GM18951 (cell line): ENCODE measurements around the gene ACSF3.
"Not testable (repeated sequence)": the region's sequence is repeated elsewhere in the genome, so short reads cannot be mapped to it uniquely, and the experiment has no call there.

Source experiments
- POLR2A ChIP-seq: IDR thresholded peaks from 4 replicates; pipeline ENCODE4 v1.6.1; 2011; ENCODE audit warnings: mild to moderate bottlenecking; ENCODE audit not compliant: insufficient read length, insufficient read depth; ENCODE audit errors: extremely low read depth
- in situ Hi-C: fragments of 300-500 bp; cut with MboI; formaldehyde crosslinking; loops from one replicate; pipeline ENCODE4 v1.12.0; 2022; ENCODE audit warnings: low sequenced_read_pairs, mixed read lengths, inconsistent platforms; ENCODE audit not compliant: unreplicated experiment

The ACSF3 gene

DNA sequence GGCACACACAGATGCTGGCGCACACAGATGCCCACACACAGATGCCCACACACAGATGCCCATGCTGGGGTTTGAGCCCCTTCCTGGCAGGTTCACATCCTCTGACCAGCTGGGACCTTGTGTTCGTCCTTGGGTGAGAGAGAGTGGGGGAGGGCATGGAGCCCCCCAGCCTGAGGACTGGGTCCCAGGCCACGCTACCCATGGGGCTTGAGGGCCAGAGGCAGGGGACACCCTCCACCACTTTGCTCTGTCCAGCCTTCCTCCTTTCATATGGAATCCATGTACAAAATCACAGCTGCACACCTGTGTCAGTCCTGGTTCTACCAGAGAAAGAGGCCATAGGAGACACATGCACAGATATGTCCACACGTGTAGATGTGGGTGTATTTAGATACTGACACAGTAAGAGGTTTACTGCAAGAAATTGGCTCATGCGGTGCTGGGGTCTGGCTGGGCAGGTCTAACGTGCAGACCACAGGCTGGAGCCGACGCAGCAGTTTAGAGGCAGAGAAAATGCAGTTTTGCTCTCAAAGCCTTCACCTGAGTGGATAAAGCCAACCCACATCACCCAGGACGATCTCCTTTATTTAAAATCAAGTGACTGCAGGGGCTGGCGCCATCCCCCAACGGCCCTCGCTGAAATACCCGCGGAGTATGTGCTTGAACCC lies 95.8 kb downstream of the ACSF3 start:
- in situ Hi-C loops: no loop called here
- no peak for TF ChIP-seq POLR2A

- no peak for TF ChIP-seq POLR2A
- in situ Hi-C loops: no loop called here
These were observed 96.7 kb downstream of the ACSF3 start for GRCh38 chr16:89190150-89190958.

DNA sequence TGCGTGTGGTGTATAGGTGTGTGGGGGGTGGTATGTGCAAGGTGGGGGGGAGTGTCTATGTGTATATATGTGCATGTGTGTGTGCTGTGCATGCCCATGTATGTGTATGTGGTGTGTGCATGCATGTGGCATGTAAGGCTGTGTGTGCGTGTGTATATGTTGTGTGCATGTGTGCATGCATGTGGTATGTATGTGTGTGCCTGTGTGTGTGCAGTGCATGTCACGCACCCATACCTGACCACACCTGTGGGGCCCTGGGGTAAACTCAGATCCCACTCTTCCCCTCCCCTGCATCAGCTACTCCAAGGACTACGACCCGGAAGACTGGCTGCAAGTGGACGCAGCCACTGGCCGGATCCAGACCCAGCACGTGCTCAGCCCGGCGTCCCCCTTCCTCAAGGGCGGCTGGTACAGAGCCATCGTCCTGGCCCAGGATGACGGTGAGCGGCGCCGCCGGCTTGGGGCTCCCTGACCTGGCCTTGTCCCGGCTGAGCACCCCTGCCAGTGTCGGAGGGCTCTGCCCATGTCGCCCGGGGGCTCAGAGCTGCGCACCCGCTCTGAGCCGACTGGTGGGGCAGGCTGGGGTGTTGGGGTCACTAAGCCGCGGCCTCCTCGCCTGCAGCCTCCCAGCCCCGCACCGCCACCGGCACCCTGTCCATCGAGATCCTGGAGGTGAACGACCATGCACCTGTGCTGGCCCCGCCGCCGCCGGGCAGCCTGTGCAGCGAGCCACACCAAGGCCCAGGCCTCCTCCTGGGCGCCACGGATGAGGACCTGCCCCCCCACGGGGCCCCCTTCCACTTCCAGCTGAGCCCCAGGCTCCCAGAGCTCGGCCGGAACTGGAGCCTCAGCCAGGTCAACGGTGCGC lies 97.6 kb downstream of the ACSF3 start:
- in situ Hi-C loops: no loop called here
- no peak for TF ChIP-seq POLR2A

DNA sequence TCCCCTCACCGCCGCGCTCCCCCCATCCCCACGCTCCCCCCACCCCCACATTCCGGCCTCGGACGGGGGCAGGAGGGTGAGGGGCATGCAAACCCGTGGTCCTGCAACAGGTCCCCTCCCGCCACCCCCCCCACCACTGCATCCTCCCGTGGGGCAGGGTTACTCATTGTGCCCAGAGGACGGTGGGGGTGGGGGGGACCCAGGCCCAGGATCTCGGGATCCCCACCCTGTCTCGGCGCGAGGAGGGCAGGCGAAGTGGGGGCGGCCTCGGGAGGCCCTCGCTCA lies 98.2 kb downstream of the ACSF3 start:
- in situ Hi-C loops: no loop called here

DNA sequence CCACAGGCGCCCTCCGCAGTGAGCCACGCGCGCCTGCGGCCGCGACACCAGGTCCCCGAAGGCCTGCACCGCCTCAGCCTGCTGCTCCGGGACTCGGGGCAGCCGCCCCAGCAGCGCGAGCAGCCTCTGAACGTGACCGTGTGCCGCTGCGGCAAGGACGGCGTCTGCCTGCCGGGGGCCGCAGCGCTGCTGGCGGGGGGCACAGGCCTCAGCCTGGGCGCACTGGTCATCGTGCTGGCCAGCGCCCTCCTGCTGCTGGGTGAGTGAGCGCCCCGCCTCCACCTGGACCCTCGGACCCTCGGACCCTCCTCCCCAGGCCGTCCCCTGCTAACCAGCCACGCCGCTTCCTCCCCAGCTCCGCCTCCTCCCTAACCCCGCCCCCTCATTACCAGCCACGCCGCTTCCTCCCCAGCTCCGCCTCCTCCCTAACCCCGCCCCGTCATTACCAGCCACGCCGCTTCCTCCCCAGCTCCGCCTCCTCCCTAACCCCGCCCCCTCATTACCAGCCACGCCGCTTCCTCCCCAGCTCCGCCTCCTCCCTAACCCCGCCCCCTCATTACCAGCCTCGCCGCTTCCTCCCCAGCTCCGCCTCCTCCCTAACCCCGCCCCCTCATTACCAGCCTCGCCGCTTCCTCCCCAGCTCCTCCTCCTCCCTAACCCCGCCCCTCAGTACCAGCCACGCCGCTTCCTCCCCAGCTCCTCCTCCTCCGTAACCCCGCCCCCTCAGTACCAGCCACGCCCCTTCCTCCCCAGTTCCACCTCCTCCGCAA lies 98.7 kb downstream of the ACSF3 start:
- in situ Hi-C loops: not testable (repeated sequence)

More for the DNA sequence above, 98.2 kb downstream of the ACSF3 start:
- no peak for TF ChIP-seq POLR2A

- in situ Hi-C loops: no loop called here
These were observed 99.4 kb downstream of the ACSF3 start for GRCh38 chr16:89192956-89193575.

GRCh38 chr16:89193576-89194293 lies 100.1 kb downstream of the ACSF3 start:
- in situ Hi-C loops: no loop called here

More at GRCh38 chr16:89192956-89193575, 99.4 kb downstream of the ACSF3 start:
- TF ChIP-seq POLR2A: no peak

DNA sequence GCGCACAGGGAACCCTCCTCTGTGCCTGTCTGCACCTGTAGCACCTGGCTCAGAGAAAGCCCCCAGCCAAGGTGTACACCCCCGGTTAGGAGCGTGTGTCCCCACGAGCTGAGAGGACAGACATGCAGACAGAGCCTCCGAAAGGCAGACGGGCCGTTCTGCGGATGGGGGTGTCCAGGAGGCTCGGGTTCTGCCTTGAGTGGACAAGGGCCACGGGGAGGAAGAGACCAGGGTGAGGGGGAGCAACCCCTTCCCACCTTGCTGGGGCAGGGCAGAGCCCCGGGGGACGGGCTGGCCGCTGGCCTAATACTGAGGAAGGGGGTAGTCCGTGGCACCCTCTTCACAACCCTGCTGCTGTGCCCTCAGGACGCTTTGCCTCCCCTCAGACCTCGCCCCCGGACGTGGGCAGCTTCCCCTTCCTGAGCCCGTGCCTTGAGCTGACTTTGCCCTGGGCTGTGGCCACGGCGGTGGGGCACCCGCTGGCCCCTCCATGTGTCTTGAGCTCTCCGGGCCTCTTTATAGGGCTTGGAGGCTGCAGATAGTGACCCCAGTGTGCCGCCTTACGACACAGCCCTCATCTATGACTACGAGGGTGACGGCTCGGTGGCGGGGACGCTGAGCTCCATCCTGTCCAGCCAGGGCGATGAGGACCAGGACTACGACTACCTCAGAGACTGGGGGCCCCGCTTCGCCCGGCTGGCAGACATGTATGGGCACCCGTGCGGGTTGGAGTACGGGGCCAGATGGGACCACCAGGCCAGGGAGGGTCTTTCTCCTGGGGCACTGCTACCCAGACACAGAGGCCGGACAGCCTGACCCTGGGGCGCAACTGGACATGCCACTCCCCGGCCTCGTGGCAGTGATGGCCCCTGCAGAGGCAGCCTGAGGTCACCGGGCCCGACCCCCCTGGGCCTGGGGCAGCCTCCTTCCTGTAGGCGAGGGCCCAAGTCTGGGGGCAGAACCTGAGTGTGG lies 101.0 kb downstream of the ACSF3 start:
- in situ Hi-C loops: no loop called here
- no peak for TF ChIP-seq POLR2A

More at GRCh38 chr16:89193576-89194293, 100.1 kb downstream of the ACSF3 start:
- TF ChIP-seq POLR2A: no peak

- in situ Hi-C loops: no loop called here
- no peak for TF ChIP-seq POLR2A
These were observed 102.0 kb downstream of the ACSF3 start for GRCh38 chr16:89195521-89196171.

DNA sequence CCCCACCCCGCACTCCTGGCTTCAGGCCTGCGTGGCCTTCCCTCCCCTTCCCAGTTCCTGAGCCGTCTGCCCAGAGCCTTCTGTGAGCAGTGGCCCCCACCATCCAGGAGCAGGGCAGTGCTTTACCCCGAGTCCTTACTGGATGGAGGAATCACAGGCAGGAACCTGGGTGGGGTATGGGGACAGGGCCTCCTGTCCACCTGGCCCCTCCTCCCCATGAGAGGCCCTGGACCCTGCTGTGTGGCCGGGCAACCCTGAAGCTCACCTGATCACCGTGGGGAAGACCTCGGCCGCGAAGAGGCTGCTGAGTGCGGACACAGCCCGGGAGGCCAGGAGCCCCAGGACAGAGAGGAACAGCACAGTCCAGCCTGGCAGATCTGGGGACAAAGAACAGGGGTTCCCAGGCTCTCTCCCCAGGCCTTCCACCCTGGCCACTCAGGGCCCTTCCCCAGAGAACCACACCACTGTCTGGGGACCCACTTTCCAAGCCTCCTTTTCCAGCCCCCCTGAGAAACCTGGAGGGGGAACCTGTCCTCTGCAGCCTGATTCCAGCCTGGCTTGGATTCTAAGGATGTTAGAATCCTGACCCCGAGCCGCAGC lies 103.5 kb downstream of the ACSF3 start:
- TF ChIP-seq POLR2A: no peak

More for the DNA sequence above, 103.5 kb downstream of the ACSF3 start:
- in situ Hi-C loops: no loop called here
